ENCODE results near the gene ATF5.

- TF ChIP-seq CTCF (IDR thresholded peaks at IDR 0.05; ENCODE audit: low read depth, low read length) (no peak), EZH2phosphoT487 (IDR thresholded peaks at IDR 0.05; ENCODE audit: low read depth) (no peak)
These were observed 48.9 kb downstream of the ATF5 start for GRCh38 chr19:49977881-49978280.

All from OCI-LY3 (cell line).